Left cardiac atrium (tissue), 4 donors: ENCODE data around the gene NR6A1. TPM values are rescaled to one million over a fixed set of nuclear protein-coding genes. Genes with fewer than 3 reads are reported as not detected.
"Not testable (repeated sequence)": the region's sequence is repeated elsewhere in the genome, so short reads cannot be mapped to it uniquely, and the experiment has no call there.

Experiments used
- ATAC-seq, 2 donors: fragments of 200-7000 bp; cut with Tn5 transposase; one replicate each; pipeline ENCODE4 v1.9.1; 2020; ENCODE audit warnings: mild to moderate bottlenecking in 2 of 2, moderate library complexity in 2 of 2
- DNase-seq: peaks from one replicate; pipeline ENCODE4 v3.0.0-alpha.2; 2020
- intact Hi-C, 2 donors: fragments of 100-400 bp; cut with DNase I; formaldehyde crosslinking; loops; one replicate each; pipeline versions ENCODE4 v1.14.1 to v1.15.1; 2022 to 2023
- total RNA-seq, 2 donors: library from RNA; stranded (reverse); fragmentation: NEBNext Ultra II Directional; extraction: Animal tissue kit (Norgen Biotek cat#: 25700); gene quantifications; one replicate each; pipeline ENCODE4 v1.2.1, GENCODE V29; 2021
- donor health status: DM: no; HTN: yes; CAD: no.
- donor health status: DM: no; HTN: yes; CAD: no; lungs with severe emphysema.
- donor health status: DM: yes; HTN: yes; CAD: no.
- donor health status: Dilated cardiomyopathy.

NR6A1 gene
- total RNA-seq, 2 donors from 2014 or later: 1.2 to 1.3 TPM

- intact Hi-C loops: loop anchor here in 1 of 2 donors (5.0 kb wide), 1 partner anchor 52 kb away; no protein-coding TSS in a partner anchor
- peak; percentile 10 to 27 for ATAC-seq
- no peak for DNase-seq
Measured at GRCh38 chr9:124780060-124780756, 9.1 kb upstream of the NR6A1 start.

DNA sequence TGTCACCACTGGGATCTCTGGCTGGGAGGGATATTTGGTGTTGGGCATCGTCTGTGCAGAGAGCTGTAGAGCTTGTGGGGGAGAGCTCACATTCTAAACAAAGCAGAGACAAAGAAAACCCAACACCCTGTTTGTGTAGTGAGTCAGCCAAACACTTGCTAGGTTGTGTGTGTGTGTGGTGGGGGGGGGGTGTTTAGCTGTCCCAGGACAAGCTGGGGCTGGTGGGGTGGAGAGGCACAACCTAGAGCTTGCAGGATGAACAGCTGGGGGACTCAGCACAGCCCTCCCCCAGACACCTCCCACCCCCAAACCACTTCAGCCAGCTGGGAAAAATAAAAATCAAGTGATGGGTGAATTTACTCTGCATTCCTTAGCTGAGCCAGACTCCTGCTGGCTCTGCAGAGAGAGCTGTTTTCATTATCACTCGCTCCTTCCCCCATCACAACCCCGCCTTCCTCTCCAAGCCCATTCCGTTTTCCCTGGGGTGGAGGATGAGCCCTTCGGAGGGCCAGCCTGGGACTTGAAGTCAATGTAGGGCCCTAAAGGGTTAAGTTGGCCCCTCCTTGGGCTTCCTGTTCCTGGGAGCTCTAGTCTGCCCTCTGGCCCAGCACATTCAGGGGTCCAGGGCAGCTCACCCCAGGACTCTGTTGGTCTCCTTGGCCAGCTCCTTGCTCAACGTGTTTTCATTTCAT is 8.4 kb upstream of the NR6A1 start:
- no peak for DNase-seq
- peak; percentile 25 to 61 for ATAC-seq
- intact Hi-C loops: loop anchor here (5.0 to 10.0 kb wide), 2 partner anchors 53 to 595 kb away; no protein-coding TSS in a partner anchor

DNA sequence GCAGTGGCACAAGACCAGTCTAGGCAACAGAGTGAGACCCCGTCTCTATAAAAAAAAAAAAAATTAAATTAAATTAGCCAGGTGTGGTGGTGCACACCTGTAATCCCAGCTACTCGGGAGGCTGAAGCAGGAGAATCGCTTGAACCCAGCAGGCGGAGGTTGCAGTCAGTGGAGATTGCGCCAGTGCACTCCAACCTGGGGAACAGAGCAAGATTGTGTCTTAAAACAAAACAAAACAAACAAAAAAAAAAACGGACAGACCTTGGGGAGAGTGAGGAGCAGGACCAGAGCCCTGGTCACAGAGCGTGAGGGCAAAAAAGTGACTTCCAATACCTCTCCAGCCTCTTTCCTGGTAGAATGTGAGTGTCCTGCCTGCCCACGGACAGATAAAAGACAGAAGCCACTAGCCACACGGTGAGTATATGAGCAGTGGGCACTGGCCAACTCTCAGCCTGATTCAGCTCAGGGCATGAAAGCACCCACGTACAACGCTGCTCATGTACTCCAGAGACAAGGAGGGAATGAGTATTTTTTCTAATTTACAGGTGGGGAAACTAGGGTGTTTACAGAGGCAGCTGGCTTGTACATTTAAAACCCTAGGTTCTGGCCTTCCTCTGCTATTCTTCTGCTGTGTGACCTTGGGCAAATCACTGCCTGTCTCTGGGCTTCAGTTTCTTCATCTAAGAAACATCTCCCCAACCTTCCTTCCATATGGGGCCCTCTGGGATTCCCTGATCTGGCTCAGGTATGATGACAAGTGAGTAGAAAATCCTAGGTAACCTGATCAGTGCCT is 7.7 kb upstream of the NR6A1 start:
- DNase-seq: no peak
- ATAC-seq: no peak
- intact Hi-C loops: loop anchor here (10.0 kb wide), 1 partner anchor 596 kb away; no protein-coding TSS in a partner anchor

DNA sequence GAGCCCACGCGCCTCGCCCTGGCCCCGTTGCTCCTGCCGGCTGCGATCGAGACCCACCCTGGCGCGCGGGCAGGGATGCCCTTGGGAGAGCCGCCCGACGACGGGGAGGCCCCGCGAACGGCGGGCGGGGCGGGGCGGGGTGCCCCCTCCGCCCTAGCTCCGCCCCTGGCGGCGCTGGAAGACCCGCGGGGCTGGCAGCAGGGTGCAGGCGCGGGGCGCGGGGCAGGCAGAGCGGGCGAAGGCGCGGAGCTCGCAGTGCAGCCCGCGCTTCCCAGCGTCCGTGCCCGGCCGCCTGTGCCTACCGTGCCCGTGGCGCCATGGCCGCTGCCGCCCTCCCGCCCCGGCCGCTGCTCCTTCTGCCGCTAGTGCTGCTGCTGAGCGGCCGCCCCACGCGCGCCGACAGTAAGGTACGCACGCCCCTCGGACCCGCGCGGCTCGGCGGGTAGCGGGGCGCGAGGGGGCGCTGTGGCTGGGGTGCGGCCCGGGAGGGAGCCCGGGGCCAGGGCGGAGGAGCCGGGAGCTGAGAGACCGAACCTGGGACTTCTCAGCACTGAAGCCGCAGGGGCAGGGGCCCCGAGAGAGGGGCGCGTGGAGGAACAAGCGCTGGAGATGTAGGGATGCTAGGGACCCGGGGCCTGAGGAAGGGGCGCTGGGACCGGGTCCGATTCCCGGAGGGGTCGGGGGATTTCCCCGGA is 6.0 kb upstream of the NR6A1 start, which contains the start of gene OLFML2A:
OLFML2A (plus strand) TSS at position 180 of the 695 bp plus-strand sequence; CDS start at position 318, 138 bp downstream.
- intact Hi-C loops: loop anchor here (10.0 kb wide), 1 partner anchor 598 kb away; no protein-coding TSS in a partner anchor
- ATAC-seq: peak; percentile 30 to 42
- DNase-seq: no peak

GRCh38 chr9:124776618-124776953 is 5.5 kb upstream of the NR6A1 start:
- no peak for DNase-seq
- intact Hi-C loops: loop anchor here (10.0 kb wide), 1 partner anchor 598 kb away; no protein-coding TSS in a partner anchor
- no peak for ATAC-seq

DNA sequence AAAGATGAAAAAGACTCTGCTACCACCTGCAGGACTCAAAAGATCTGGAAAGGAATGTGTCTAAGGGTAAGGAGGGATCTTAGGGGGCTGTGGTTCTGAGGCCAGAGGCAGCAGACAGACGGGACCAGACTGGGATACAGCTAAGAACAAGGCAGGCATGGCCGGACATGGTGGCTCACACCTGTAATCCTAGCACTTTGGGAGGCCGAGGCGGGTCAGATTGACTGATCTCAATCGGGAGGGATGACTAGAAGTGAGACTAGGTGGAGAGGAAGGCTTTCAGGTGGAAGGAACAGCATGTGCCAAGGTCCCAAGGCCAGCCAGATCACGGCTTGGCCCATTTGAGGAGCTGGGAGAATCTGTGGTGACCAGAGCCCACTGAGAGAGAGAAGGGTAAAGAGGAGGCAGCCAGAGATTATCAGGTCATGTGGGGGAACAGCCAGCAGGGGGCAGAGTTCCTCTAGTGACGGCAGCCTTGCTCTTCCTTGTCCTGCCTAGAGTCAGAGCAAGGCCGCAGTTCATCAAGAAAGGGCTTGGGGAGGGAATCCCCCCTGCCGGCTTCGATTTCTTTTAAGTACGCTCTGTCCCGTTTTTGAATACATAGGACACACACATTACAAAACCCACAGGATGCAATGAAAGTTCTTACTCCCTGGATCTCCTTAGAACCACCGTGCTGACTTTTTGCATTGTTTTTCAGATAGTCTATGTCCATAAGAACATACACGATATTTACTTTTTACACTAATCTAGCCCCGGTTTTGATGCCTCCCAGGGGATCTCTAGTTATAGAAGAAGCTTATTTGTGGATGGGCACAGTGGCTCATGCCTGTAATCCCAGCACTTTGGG is 3.2 kb upstream of the NR6A1 start:
- ATAC-seq (peak in 1 of 2 donors; percentile 10), DNase-seq (peak; percentile 85)
- intact Hi-C loops: loop anchor here (1.0 to 10.0 kb wide), 2 partner anchors 79 to 600 kb away; partner anchors contain the start of gene WDR38 (in 1 of the 2)

GRCh38 chr9:124773473-124774128 is 2.5 kb upstream of the NR6A1 start:
- DNase-seq: no peak
- intact Hi-C loops: loop anchor here (1.0 to 10.0 kb wide), 3 partner anchors 79 to 601 kb away; partner anchors contain the start of gene WDR38 (in 2 of the 2)
- no peak for ATAC-seq

- not testable (repeated sequence) for ATAC-seq, DNase-seq
- intact Hi-C loops: loop anchor here (2.0 to 10.0 kb wide), 2 partner anchors 80 to 602 kb away; partner anchors contain the start of gene WDR38 (in 1 of the 2)
Measured at GRCh38 chr9:124772877-124773276, 1.8 kb upstream of the NR6A1 start.

- intact Hi-C loops: loop anchor here (2.0 to 10.0 kb wide), 2 partner anchors 81 to 603 kb away; partner anchors contain the start of gene WDR38 (in 1 of the 2)
- ATAC-seq (peak; percentile 21 to 37), DNase-seq (peak; percentile 72)
Measured at GRCh38 chr9:124771867-124772679, 962 bp upstream of the NR6A1 start.

GRCh38 chr9:124770359-124771020 is 621 bp downstream of the NR6A1 start:
- intact Hi-C loops: loop anchor here (10.0 kb wide), 1 partner anchor 604 kb away; no protein-coding TSS in a partner anchor

GRCh38 chr9:124769549-124770358 is 1.4 kb downstream of the NR6A1 start:
- DNase-seq (no peak), ATAC-seq (no peak)
- intact Hi-C loops: loop anchor here (10.0 kb wide), 1 partner anchor 605 kb away; no protein-coding TSS in a partner anchor

More at GRCh38 chr9:124770359-124771020, 621 bp downstream of the NR6A1 start:
- ATAC-seq: peak; percentile 2 to 4
- DNase-seq: no peak

DNA sequence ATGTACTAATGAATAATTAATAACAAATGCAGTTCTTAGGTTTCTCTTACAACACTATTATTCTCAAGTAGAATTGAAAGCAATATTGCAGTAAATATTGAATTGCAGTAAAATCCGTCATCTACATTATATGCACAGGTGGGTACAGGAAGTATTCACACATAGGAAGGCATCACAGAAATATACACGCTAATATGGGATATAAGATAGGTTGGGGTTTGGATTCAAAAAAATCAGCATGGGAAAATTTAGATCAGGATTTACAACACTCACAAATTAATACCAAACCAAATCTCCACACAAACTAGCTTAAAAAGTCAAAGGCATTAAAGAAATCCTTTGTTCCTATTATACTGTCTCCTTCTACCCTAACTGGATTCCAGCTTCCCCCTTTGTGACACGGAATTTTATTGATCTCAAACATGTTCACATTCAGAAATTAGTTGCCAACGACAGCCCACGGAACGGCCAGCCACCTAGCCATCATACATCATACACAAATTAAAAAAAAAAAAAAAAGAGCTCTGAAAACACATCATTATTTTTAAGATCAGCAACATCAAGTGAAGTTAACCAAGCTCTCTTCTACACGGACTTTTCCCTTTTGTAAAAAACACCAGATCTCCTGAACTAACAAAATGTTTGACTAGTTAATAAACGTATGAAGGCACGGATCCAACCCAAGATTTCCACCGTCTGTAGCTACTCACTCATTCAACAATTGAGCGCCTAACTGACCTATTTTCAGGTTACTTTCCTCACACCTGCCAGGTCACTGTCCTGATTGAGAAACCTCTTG is 2.2 kb downstream of the NR6A1 start:
- DNase-seq: no peak
- no peak for ATAC-seq
- intact Hi-C loops: no loop called here

GRCh38 chr9:124768334-124768733 is 2.8 kb downstream of the NR6A1 start:
- intact Hi-C loops: no loop called here
- DNase-seq (no peak), ATAC-seq (no peak)

GRCh38 chr9:124767821-124768220 is 3.3 kb downstream of the NR6A1 start:
- intact Hi-C loops: no loop called here
- no peak for DNase-seq
- no peak for ATAC-seq
